Astrocyte (in vitro differentiated cells and primary cell): ENCODE data around the gene PLSCR3. TPM values are rescaled to one million over a fixed set of nuclear protein-coding genes. Genes with fewer than 3 reads are reported as not detected.

Source experiments
- DNase-seq: peaks from one replicate; pipeline ENCODE4 v3.0.0-alpha.2; 2010; ENCODE audit warnings: low read depth
- FAIRE-seq: peaks from 2 replicates; lab custom pipeline; 2011; peaks lifted over from hg19 to GRCh38; lab: Jason Lieb, UNC
- H2AFZ ChIP-seq: 2 replicates; pipeline ENCODE4 v1.6.0; 2012; ENCODE audit warnings: low read depth, low read length, inconsistent platforms
- H3K27ac ChIP-seq: 2 replicates; pipeline ENCODE4 v1.5.1; 2011; ENCODE audit warnings: low read depth, low read length, inconsistent platforms
- H3K27me3 ChIP-seq: 2 replicates; pipeline ENCODE4 v1.6.0; 2011; ENCODE audit warnings: low read length, inconsistent platforms; ENCODE audit not compliant: insufficient read depth
- H3K36me3 ChIP-seq: 2 replicates; pipeline ENCODE4 v1.5.1; 2011; ENCODE audit warnings: low read length, inconsistent platforms; ENCODE audit not compliant: insufficient read depth
- H3K4me1 ChIP-seq: 2 replicates; pipeline ENCODE4 v1.5.1; 2011; ENCODE audit warnings: low read length, inconsistent platforms; ENCODE audit not compliant: insufficient read depth
- H3K4me2 ChIP-seq: 2 replicates; pipeline ENCODE4 v1.6.0; 2012; ENCODE audit warnings: low read length, inconsistent platforms
- H3K4me3 ChIP-seq: 2 replicates; pipeline ENCODE4 v1.5.1; 2011; ENCODE audit warnings: low read depth, mild to moderate bottlenecking, low read length, inconsistent platforms; ENCODE audit not compliant: insufficient read depth
- H3K79me2 ChIP-seq: 2 replicates; pipeline ENCODE4 v1.6.0; 2012; ENCODE audit warnings: mild to moderate bottlenecking, low read length, inconsistent platforms; ENCODE audit not compliant: insufficient read depth
- H3K9ac ChIP-seq: 2 replicates; pipeline ENCODE4 v1.6.0; 2012; ENCODE audit warnings: mild to moderate bottlenecking, low read length, inconsistent platforms
- H3K9me3 ChIP-seq: 2 replicates; pipeline ENCODE4 v1.5.1; 2012; ENCODE audit warnings: low read depth, mild to moderate bottlenecking, low read length, inconsistent platforms; ENCODE audit not compliant: insufficient read depth
- H4K20me1 ChIP-seq: 2 replicates; pipeline ENCODE4 v1.6.0; 2012; ENCODE audit warnings: low read length, inconsistent platforms; ENCODE audit not compliant: insufficient read depth
- H3K27ac Mint-ChIP-seq: one replicate; pipeline ENCODE4 v1.8.0; 2021; ENCODE audit warnings: mild to moderate bottlenecking, mixed read lengths; ENCODE audit not compliant: unreplicated experiment
- H3K27me3 Mint-ChIP-seq: one replicate; pipeline ENCODE4 v1.8.0; 2021; ENCODE audit warnings: low read depth, mixed read lengths; ENCODE audit not compliant: unreplicated experiment
- H3K36me3 Mint-ChIP-seq: one replicate; pipeline ENCODE4 v1.8.0; 2021; ENCODE audit warnings: low read depth, mixed read lengths; ENCODE audit not compliant: unreplicated experiment
- H3K4me1 Mint-ChIP-seq: one replicate; pipeline ENCODE4 v1.8.0; 2021; ENCODE audit warnings: low read depth, mixed read lengths; ENCODE audit not compliant: unreplicated experiment
- H3K4me3 Mint-ChIP-seq: one replicate; pipeline ENCODE4 v1.8.0; 2021; ENCODE audit warnings: mild to moderate bottlenecking, moderate library complexity, mixed read lengths; ENCODE audit not compliant: unreplicated experiment
- H3K9me3 Mint-ChIP-seq: one replicate; pipeline ENCODE4 v1.8.0; 2021; ENCODE audit warnings: mild to moderate bottlenecking, mixed read lengths; ENCODE audit not compliant: unreplicated experiment
- EZH2 ChIP-seq: IDR thresholded peaks from 2 replicates; pipeline ENCODE4 v1.6.1; 2012; ENCODE audit warnings: mild to moderate bottlenecking, low read length, inconsistent platforms; ENCODE audit not compliant: insufficient read depth
- total RNA-seq: library from RNA; stranded (reverse); gene quantifications from 2 replicates; pipeline ENCODE4 v1.2.1, GENCODE V29; 2021
- TF ChIP-seq, protein P1 (sequence below): IDR thresholded peaks from 2 replicates; pipeline ENCODE4 v1.5.1; 2011; ENCODE audit warnings: low read depth, mild to moderate bottlenecking, inconsistent platforms, low read length, moderate library complexity; ENCODE audit not compliant: insufficient read depth

Gene PLSCR3
- total RNA-seq, 1 donor from 2014 or later, result 67.6 TPM

DNA sequence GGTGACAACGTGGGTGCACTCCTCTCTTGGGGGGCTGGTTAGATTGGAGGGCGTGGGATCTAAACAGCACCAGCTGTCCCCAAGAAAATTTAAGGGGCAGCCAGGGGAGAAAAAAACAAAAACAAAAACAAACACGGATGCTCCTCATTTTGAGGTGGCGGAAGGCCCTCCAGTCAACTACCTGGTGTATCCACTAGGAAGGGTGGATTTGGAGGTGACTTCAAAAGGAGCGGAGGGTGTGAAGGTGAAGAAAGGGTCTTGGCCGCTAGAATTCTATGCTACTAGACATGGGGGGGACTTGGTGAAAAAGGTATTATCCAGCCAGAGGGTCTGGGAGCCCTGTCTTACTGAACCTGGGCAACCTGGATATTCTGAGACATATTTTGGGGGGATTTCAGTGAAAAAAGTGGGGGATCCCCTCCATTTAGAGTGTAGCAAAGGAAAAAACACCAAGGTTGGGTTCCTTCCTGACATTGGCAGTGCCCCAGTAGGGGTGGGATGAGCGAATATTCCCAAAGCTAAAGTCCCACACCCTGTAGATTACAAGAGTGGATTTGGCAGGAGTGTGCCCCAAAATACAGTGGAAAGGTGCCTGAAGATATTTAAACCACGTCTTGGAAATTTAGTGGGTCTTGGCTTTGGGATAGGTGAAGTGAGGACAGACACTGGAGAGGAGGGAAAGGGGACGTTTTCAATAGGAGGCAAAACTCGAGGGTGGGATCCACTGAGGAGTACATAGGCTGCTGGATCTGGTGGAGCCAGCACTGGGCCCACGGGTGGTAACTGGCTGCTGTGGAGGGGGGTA lies 44.5 kb upstream of the PLSCR3 start:
- H3K4me1 Mint-ChIP-seq, result peaks cover 13% of the 10 kb centered on the region
- no peaks in the 10 kb centered on the region for H3K79me2 ChIP-seq
- no peak overlapping the region for H2AFZ ChIP-seq
- no peaks in the 10 kb centered on the region for H3K36me3 ChIP-seq
- peaks cover 15% of the 10 kb centered on the region for H3K36me3 Mint-ChIP-seq
- peaks cover 27% of the 10 kb centered on the region for H3K4me1 ChIP-seq
- H3K4me2 ChIP-seq, result peak overlapping the region; percentile 84
- peaks cover 2% of the 10 kb centered on the region for H3K27me3 Mint-ChIP-seq
- FAIRE-seq (no peak), DNase-seq (no peak)
- peaks cover 27% of the 10 kb centered on the region for H3K27me3 ChIP-seq
- TF ChIP-seq, protein P1, sequence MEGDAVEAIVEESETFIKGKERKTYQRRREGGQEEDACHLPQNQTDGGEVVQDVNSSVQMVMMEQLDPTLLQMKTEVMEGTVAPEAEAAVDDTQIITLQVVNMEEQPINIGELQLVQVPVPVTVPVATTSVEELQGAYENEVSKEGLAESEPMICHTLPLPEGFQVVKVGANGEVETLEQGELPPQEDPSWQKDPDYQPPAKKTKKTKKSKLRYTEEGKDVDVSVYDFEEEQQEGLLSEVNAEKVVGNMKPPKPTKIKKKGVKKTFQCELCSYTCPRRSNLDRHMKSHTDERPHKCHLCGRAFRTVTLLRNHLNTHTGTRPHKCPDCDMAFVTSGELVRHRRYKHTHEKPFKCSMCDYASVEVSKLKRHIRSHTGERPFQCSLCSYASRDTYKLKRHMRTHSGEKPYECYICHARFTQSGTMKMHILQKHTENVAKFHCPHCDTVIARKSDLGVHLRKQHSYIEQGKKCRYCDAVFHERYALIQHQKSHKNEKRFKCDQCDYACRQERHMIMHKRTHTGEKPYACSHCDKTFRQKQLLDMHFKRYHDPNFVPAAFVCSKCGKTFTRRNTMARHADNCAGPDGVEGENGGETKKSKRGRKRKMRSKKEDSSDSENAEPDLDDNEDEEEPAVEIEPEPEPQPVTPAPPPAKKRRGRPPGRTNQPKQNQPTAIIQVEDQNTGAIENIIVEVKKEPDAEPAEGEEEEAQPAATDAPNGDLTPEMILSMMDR, result no peak
- no peak for TF ChIP-seq EZH2
- peak overlapping the region; percentile 78 for H3K27ac Mint-ChIP-seq
- no peaks in the 10 kb centered on the region for H3K9me3 Mint-ChIP-seq
- H3K4me3 ChIP-seq, result peak overlapping the region; percentile 37
- no peak overlapping the region for H3K9ac ChIP-seq
- H4K20me1 ChIP-seq, result peaks cover 13% of the 10 kb centered on the region
- H3K9me3 ChIP-seq, result no peaks in the 10 kb centered on the region
- H3K4me3 Mint-ChIP-seq, result peak overlapping the region; percentile 94
- no peak overlapping the region for H3K27ac ChIP-seq

DNA sequence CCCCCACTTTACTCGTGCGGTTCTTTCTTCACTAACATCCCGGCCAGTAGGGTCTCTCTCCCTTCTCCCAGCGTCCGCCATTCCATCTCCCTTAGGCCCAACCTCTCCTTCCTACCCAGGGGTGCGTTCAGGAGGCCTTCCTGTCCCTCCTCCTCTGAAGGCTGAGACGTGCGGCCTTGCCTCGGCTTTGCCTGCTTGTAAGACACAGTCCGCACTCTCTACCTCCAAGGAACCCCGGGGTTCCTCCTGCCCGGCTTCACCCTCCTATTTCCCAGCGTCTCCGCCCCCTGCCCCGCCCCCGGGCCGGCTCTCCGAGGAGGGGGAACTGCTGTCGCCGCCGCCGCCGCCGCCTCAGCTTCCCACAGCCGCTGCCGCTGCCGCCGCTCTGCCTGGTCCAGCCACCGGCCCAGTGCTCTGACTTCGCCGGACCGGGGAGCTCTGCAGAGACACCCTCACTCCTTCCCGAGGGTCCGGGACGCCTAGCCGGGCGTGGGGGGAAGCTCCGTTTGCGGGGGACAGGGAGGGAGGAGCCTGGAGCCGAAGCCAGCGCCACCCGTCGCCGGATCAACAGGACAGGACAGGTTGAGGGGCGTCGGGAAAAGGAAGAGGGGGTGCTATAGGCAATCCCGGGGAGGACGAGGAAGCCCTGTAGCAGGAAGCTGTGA lies 43.8 kb upstream of the PLSCR3 start:
- Mint-ChIP-seq H3K4me1 (peaks cover 13% of the 10 kb centered on the region), H3K27ac (peak overlapping the region; percentile 88), H3K36me3 (peaks cover 9% of the 10 kb centered on the region), H3K9me3 (no peaks in the 10 kb centered on the region), H3K4me3 (peak overlapping the region; percentile 94), H3K27me3 (peaks cover 1% of the 10 kb centered on the region)
- TF ChIP-seq, protein P1, result no peak
- peak; percentile 64 for TF ChIP-seq EZH2
- Histone ChIP-seq H3K79me2 (no peaks in the 10 kb centered on the region), H3K9ac (no peak overlapping the region), H3K4me3 (peak overlapping the region; percentile 37), H3K36me3 (no peaks in the 10 kb centered on the region), H2AFZ (peak overlapping the region; percentile 75), H4K20me1 (peaks cover 13% of the 10 kb centered on the region), H3K27me3 (peaks cover 27% of the 10 kb centered on the region), H3K4me2 (peak overlapping the region; percentile 84), H3K27ac (no peak overlapping the region), H3K4me1 (peaks cover 27% of the 10 kb centered on the region), H3K9me3 (no peaks in the 10 kb centered on the region)
- DNase-seq (no peak), FAIRE-seq (no peak)
